ENCODE data around the gene KRT33B. TPM values are rescaled to one million over a fixed set of nuclear protein-coding genes. Genes with fewer than 3 reads are reported as not detected.

KRT33B gene
- total RNA-seq, 4 donors from 2014 or later: not detected

DNA sequence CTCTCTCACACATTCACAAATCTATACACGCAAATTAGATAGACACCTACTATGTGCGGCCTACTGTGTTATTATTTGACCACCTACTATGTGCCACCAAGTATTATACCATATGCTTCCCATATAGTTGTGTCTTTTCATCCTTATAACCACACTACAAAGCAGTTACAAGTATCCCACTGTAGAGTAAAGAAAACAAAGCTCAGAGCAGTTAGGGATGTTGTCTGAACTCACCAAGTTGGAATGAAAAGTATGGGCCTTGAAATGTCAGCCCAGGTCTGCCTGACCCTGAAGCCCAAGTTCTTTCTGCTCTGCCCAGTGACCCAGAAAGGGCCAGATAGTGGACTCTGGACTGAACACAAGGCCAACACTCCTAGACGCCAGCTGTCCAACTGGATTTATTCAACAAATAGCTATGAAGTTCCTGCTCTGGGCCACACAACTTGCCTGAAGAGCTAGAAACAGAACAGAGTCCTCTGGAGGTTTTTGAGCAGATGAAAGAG, 46.3 kb upstream of the KRT33B start:
- TF ChIP-seq, protein P1, sequence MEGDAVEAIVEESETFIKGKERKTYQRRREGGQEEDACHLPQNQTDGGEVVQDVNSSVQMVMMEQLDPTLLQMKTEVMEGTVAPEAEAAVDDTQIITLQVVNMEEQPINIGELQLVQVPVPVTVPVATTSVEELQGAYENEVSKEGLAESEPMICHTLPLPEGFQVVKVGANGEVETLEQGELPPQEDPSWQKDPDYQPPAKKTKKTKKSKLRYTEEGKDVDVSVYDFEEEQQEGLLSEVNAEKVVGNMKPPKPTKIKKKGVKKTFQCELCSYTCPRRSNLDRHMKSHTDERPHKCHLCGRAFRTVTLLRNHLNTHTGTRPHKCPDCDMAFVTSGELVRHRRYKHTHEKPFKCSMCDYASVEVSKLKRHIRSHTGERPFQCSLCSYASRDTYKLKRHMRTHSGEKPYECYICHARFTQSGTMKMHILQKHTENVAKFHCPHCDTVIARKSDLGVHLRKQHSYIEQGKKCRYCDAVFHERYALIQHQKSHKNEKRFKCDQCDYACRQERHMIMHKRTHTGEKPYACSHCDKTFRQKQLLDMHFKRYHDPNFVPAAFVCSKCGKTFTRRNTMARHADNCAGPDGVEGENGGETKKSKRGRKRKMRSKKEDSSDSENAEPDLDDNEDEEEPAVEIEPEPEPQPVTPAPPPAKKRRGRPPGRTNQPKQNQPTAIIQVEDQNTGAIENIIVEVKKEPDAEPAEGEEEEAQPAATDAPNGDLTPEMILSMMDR (IDR thresholded peaks at IDR 0.05): no peak
- TF ChIP-seq POLR2AphosphoS5 (IDR thresholded peaks at IDR 0.05): no peak
- TF ChIP-seq EP300 (IDR thresholded peaks at IDR 0.05): no peak
- no peak for TF ChIP-seq POLR2A (IDR thresholded peaks at IDR 0.05)
- 64 to 65% methylated on average over 3 of the region's 3 CpGs for WGBS, 2 donors (ENCODE audit: low coverage in 1 of 2)
- Histone ChIP-seq H3K4me3 (no peak overlapping the region), H3K27me3 (no peaks in the 10 kb centered on the region), H3K36me3 (no peaks in the 10 kb centered on the region), H3K9me3 (no peaks in the 10 kb centered on the region), H3K27ac (no peak overlapping the region), H3K4me1 (peaks cover 0 to 24% (median 10%) of the 10 kb centered on the region in 3 donors)
- ATAC-seq: peak; percentile 55

DNA sequence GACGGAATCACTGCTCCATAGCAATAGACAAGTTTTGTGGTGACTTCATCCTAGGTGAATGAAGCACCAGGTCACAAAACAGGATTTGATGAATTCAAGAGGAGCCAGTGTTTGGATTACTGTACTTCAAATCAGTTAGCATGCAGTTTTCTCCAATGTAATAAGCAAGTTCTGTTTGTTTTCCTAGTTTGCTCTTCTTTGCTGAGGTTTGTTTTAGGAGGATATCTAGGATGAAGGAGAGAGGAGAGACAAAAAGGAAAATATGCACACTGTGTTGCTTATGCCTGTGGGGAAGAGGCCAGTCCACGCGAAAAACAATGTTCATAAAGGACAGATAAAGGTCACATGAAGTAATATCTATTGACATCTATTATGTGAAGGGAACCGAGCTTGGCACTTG, 45.8 kb upstream of the KRT33B start:
- Histone ChIP-seq H3K4me1 (peaks cover 0 to 24% (median 10%) of the 10 kb centered on the region in 3 donors), H3K27ac (no peak overlapping the region), H3K4me3 (no peak overlapping the region), H3K27me3 (no peaks in the 10 kb centered on the region), H3K36me3 (no peaks in the 10 kb centered on the region), H3K9me3 (no peaks in the 10 kb centered on the region)
- TF ChIP-seq POLR2AphosphoS5 (IDR thresholded peaks at IDR 0.05): no peak
- TF ChIP-seq POLR2A (IDR thresholded peaks at IDR 0.05): no peak
- TF ChIP-seq EP300 (IDR thresholded peaks at IDR 0.05): no peak
- TF ChIP-seq, protein P1 (IDR thresholded peaks at IDR 0.05): no peak
- 63 to 75% methylated on average over 4 of the region's 4 CpGs for WGBS, 2 donors (ENCODE audit: low coverage in 1 of 2)
- ATAC-seq: no peak

DNA sequence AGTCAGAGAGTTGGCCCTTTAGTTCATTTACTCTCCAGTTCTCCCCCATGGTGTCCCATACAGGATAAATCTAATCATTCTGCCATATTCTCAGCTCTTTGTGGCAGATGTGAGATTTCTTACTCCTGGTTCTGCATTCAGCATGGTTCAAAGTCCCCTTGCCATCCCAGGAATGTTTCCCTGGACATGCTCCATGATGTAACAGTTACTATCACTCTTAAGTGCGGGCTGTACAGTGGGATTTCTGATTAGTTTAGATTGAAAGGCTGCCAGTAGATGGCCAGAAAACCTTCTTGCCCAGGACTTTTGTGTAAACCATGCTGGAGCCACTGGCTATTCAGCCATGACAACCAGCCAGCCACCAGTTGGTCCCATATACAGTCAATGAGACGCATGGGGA, 44.4 kb upstream of the KRT33B start:
- Histone ChIP-seq H3K27me3 (no peaks in the 10 kb centered on the region), H3K4me3 (no peak overlapping the region), H3K4me1 (peaks cover 0 to 24% (median 10%) of the 10 kb centered on the region in 3 donors), H3K9me3 (no peaks in the 10 kb centered on the region), H3K27ac (no peak overlapping the region), H3K36me3 (no peaks in the 10 kb centered on the region)
- no peak for ATAC-seq
- TF ChIP-seq EP300 (IDR thresholded peaks at IDR 0.05): no peak
- TF ChIP-seq, protein P1 (IDR thresholded peaks at IDR 0.05): no peak
- no peak for TF ChIP-seq POLR2AphosphoS5 (IDR thresholded peaks at IDR 0.05)
- TF ChIP-seq POLR2A (IDR thresholded peaks at IDR 0.05): no peak
- 83 to 100% methylated on average over 1 to 2 of the region's 2 CpGs for WGBS, 2 donors (ENCODE audit: low coverage in 1 of 2)

DNA sequence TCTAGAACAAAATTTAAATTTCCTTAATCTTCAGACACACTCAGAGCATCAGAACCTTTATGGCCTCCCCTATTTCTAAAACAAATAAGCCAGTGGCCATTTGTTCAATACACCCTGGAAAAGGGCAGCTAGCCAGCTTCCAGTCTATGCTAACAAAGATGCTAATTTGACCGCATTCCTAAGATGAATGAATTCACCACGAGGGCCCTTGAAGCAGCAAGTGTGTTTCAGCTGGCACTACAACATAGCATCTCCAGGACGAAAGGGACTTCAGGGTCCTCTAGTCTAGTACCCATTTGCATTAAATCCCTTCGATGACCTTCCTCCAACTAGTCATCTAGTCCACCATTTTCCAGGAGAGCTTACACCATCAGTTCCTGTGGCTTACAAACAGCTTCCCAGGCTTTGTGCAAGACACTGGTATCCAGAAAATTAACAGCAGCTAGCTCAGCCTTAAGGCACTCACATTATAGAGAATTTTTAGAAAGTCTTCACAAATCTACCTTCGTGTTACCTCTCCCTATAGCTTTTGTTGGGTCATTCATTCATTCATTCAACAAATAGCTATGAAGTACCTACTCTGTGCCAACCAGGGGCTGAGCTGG, 43.8 kb upstream of the KRT33B start:
- H3K36me3 ChIP-seq: no peaks in the 10 kb centered on the region
- no peaks in the 10 kb centered on the region for H3K9me3 ChIP-seq
- no peak overlapping the region for H3K27ac ChIP-seq
- H3K4me1 ChIP-seq: peaks cover 0 to 24% (median 10%) of the 10 kb centered on the region in 3 donors
- 67% methylated on average over 3 to 5 of the region's 5 CpGs for WGBS, 2 donors (ENCODE audit: low coverage in 1 of 2)
- no peak for TF ChIP-seq EP300 (IDR thresholded peaks at IDR 0.05)
- TF ChIP-seq POLR2AphosphoS5 (IDR thresholded peaks at IDR 0.05): no peak
- no peak for TF ChIP-seq POLR2A (IDR thresholded peaks at IDR 0.05)
- H3K27me3 ChIP-seq: no peaks in the 10 kb centered on the region
- ATAC-seq: no peak
- H3K4me3 ChIP-seq: no peak overlapping the region

DNA sequence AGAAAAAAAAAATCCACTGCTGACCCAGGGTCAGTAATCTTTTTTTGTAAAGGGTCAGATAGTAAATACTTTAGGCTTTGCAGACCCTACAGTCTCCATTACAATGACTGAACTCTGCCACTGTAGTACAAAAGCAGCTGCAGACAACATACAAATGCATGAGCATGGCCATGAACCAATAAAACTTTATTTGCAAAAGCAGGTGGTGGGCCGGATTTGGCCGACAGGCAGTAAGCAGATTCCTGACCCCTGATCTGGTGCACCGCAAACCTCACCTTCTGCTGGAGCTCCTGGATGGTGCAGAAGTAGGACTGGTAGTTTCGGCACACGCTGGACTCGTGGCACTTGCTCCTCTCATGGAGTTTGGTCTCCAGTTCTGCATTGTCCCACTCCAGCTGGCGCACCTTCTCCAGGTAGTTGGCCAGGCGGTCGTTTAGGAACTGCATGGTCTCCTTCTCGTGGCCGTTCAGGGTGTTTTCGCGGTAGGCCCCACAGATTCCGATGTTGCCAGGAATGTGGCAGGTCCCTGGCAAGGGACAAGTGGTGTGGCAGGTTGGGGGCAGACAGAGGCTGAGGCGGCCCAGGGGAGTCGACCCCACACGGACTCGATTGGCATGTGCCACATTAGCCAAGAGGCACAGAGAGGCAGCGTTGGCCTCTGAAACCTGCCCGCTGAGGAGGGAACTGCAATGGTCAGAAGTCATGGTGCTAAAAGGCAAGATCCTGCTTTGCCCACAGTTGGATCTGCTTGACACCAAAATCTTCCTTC, 41.6 kb upstream of the KRT33B start:
- no peak overlapping the region for H3K4me3 ChIP-seq
- no peaks in the 10 kb centered on the region for H3K36me3 ChIP-seq
- H3K9me3 ChIP-seq: no peaks in the 10 kb centered on the region
- no peaks in the 10 kb centered on the region for H3K27me3 ChIP-seq
- 80% methylated on average over 1 of the region's 20 CpGs; no CpG with 5 or more reads in 1 of the 2 donors for WGBS, 2 donors (ENCODE audit: low coverage in 1 of 2)
- no peak for ATAC-seq
- TF ChIP-seq EP300 (IDR thresholded peaks at IDR 0.05) (no peak), POLR2AphosphoS5 (IDR thresholded peaks at IDR 0.05) (no peak), POLR2A (IDR thresholded peaks at IDR 0.05) (no peak)
- TF ChIP-seq, protein P1 (IDR thresholded peaks at IDR 0.05): no peak
- H3K27ac ChIP-seq: no peak overlapping the region
- H3K4me1 ChIP-seq: peaks cover 0 to 9% (median 4%) of the 10 kb centered on the region in 3 donors
